Colonic mucosa (tissue), 4 donors: ENCODE measurements around the gene NFS1. TPM values are rescaled to one million over a fixed set of nuclear protein-coding genes. Genes with fewer than 3 reads are reported as not detected.

Experiments
- DNase-seq: peaks from one replicate; pipeline ENCODE4 v3.0.0-alpha.2; 2020
- H3K27ac ChIP-seq: fragments of 200-600 bp; one replicate; pipeline ENCODE4 v1.8.0; 2021
- H3K27me3 ChIP-seq: fragments of 200-600 bp; one replicate; pipeline ENCODE4 v1.8.0; 2021
- H3K36me3 ChIP-seq: fragments of 200-600 bp; one replicate; pipeline ENCODE4 v1.8.0; 2021
- H3K4me1 ChIP-seq: fragments of 200-600 bp; one replicate; pipeline ENCODE4 v1.8.0; 2021; ENCODE audit warnings: mild to moderate bottlenecking
- H3K4me3 ChIP-seq: fragments of 200-600 bp; one replicate; pipeline ENCODE4 v1.8.0; 2021
- H3K9ac ChIP-seq, 2 donors: one replicate each; pipeline ENCODE4 v1.7.0; 2013; ENCODE audit warnings: control low read depth in 2 of 2, low read depth in 2 of 2, low read length in 2 of 2
- H3K9me3 ChIP-seq: fragments of 200-600 bp; one replicate; pipeline ENCODE4 v1.8.0; 2021
- CTCF ChIP-seq: fragments of 200-600 bp; IDR thresholded peaks from one replicate; pipeline ENCODE4 v1.8.0; 2022; ENCODE audit warnings: antibody characterized with exemption, mild to moderate bottlenecking
- intact Hi-C: fragments of 100-400 bp; cut with DNase I; formaldehyde crosslinking; loops from one replicate; pipeline ENCODE4 v1.14.1; 2022
- total RNA-seq, 2 donors: library from RNA; stranded (reverse); fragmentation: NEBNext Ultra II Directional in 1 of 2; extraction: Animal tissue kit (Norgen Biotek cat#: 25700) in 1 of 2; gene quantifications; one replicate each; pipeline ENCODE4 v1.2.1, GENCODE V29; 2021
- donor health status: healthy.
- donor health status: DM: no; HTN: no; CAD: no.
- donor health status: DM: no; HTN: no; CAD: no.

NFS1 gene
- total RNA-seq, 2 donors from 2014 or later = 42.0 to 45.1 TPM

DNA sequence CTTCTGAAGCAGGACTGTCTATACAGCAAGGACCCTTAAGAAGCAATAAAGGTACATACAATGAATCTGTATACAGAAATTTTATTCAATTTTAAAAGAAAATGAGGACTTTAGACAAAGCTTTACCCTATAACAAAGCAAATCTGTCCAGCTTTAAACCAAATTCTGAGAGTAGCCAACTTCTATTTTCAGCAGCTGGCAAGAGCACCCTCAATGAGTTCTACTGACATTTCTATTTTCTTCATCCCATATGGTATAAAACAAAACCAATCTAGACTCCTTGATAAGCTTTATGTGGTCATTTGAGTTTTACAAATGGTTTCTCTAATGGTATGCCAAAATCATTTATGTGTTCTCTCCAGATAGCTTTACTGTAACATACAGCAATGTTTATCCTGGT lies 47.2 kb downstream of the NFS1 start:
- intact Hi-C loops = no loop called here
- TF ChIP-seq CTCF = no peak
- no peaks in the 10 kb centered on the region for H3K9me3 ChIP-seq
- no peaks in the 10 kb centered on the region for H3K4me1 ChIP-seq
- no peak overlapping the region for H3K27ac ChIP-seq
- H3K27me3 ChIP-seq = no peaks in the 10 kb centered on the region
- no peak overlapping the region for H3K9ac ChIP-seq
- no peak overlapping the region for H3K4me3 ChIP-seq
- peaks cover 14% of the 10 kb centered on the region for H3K36me3 ChIP-seq
- no peak for DNase-seq

DNA sequence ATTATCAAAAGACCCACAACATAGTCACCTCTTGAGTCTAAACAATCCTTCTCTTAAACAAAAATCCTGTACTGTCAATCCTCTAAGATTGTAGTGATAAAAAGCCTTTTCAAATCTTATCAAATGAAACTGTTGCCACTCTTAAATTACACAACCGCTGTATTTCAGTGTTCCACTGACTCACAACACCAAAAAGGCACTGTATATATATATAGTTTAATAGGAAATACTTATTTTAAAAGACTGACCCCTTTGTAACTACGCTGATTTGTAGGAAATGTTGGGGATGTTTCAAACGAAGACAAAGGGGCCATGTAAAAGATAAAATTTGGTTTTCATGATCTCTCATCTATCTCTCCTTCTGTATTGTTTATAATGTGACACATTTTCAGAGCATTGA lies 48.5 kb downstream of the NFS1 start:
- no peaks in the 10 kb centered on the region for H3K4me1 ChIP-seq
- DNase-seq = no peak
- H3K9ac ChIP-seq = no peak overlapping the region
- peaks cover 14% of the 10 kb centered on the region for H3K36me3 ChIP-seq
- no peak overlapping the region for H3K27ac ChIP-seq
- H3K9me3 ChIP-seq = no peaks in the 10 kb centered on the region
- H3K27me3 ChIP-seq = no peaks in the 10 kb centered on the region
- no peak overlapping the region for H3K4me3 ChIP-seq
- no peak for TF ChIP-seq CTCF
- intact Hi-C loops = no loop called here

GRCh38 chr20:35648836-35649235 lies 50.3 kb downstream of the NFS1 start:
- Histone ChIP-seq H3K27ac (no peak overlapping the region), H3K4me3 (no peak overlapping the region), H3K9ac (no peak overlapping the region), H3K4me1 (no peaks in the 10 kb centered on the region), H3K36me3 (peaks cover 8% of the 10 kb centered on the region), H3K9me3 (no peaks in the 10 kb centered on the region), H3K27me3 (no peaks in the 10 kb centered on the region)
- intact Hi-C loops = no loop called here
- DNase-seq = no peak
- no peak for TF ChIP-seq CTCF

DNA sequence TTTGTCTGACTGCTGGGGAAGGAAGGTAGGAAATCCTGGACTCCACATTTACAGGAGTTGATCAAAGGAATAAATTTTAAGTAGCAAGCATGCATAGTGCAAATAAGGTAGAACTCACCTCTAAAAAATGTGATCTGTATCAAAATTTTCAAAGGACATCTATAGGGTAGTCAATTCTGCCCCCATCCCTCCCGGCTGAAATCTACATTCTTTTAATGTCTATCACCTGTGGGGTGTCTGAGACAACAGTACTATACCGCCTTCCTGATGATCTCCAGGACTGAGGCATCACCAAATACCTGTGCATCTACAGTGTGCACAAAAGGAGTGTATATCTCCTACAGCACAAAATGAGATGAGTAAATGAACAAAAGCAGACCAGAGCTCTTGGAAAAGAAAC lies 54.3 kb downstream of the NFS1 start:
- Histone ChIP-seq H3K27me3 (no peaks in the 10 kb centered on the region), H3K9me3 (no peaks in the 10 kb centered on the region), H3K9ac (no peak overlapping the region), H3K27ac (no peak overlapping the region), H3K4me1 (no peaks in the 10 kb centered on the region), H3K36me3 (no peaks in the 10 kb centered on the region), H3K4me3 (no peak overlapping the region)
- TF ChIP-seq CTCF = no peak
- intact Hi-C loops = no loop called here
- DNase-seq = no peak

DNA sequence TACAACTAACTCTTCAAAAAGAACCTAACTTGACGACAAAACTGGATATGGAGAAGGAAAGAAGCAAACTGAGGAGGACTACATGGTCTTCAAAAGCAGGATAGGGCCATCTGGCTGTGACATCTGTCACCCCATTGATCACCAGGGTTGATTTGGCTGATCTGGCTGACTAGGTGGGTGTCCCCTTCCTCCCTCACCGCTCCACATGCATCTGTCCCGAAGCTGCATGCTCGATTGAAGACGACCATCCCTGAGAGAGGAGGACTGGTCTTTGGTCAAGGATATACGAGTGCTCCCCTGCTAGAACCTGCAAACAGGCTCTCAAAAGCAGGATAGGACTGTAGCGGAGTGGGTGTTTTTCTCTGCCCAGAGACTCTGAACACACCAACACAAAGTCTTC lies 56.1 kb downstream of the NFS1 start:
- no peak for DNase-seq
- Histone ChIP-seq H3K4me1 (no peaks in the 10 kb centered on the region), H3K9me3 (no peaks in the 10 kb centered on the region), H3K4me3 (no peak overlapping the region), H3K27me3 (no peaks in the 10 kb centered on the region), H3K27ac (no peak overlapping the region), H3K9ac (no peak overlapping the region), H3K36me3 (no peaks in the 10 kb centered on the region)
- TF ChIP-seq CTCF = no peak
- intact Hi-C loops = no loop called here

- Histone ChIP-seq H3K36me3 (no peaks in the 10 kb centered on the region), H3K27ac (no peak overlapping the region), H3K9me3 (no peaks in the 10 kb centered on the region), H3K4me3 (no peak overlapping the region), H3K9ac (no peak overlapping the region), H3K27me3 (no peaks in the 10 kb centered on the region), H3K4me1 (no peaks in the 10 kb centered on the region)
- intact Hi-C loops = no loop called here
- no peak for TF ChIP-seq CTCF
- no peak for DNase-seq
These were observed 57.4 kb downstream of the NFS1 start for GRCh38 chr20:35641743-35642142.
